Measurements from ENCODE around the gene IFNK. TPM values are rescaled to one million over a fixed set of nuclear protein-coding genes. Genes with fewer than 3 reads are reported as not detected.

Gene IFNK
- total and polyA plus RNA-seq, 2 experiments from 2014 or later: not detected

DNA sequence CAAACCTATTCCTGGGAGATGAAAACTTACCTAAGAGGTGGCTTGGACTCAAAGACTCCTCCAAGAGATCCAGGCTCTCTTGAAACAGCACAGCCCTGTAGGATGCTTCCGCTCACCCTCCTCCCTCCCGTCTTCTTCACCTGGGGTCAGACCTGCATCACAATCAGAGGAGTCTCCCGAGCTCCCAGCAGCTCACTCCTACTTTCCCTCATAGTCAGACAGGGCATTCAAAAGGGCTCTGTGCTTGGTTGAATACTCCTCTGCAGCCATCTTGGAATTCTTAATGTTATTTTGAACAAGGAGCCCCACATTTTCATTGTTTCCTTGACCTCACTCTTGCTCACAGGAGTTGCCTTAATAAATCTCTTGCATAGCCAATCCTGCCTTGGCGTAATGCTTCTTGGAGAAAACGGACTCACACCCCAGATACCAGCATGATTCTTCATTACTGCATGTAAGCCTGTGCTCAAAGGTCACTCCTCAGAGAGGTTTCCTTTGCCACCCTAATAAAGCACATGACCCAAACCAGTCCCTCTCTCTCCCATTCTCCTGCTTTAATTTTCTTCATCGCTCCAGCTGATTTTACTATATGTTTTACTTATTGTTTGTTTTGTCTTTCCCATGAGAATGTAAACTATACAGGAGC, 47.1 kb upstream of the IFNK start:
- H3K4me3 ChIP-seq: no peak overlapping the region
- WGBS (ENCODE audit: low lambda C conversion rate, missing lambda C conversion rate): 88% methylated on average over 6 of the region's 6 CpGs
- no peaks in the 10 kb centered on the region for H3K27me3 ChIP-seq
- H3K9me3 ChIP-seq (ENCODE audit: low read depth): no peaks in the 10 kb centered on the region
- H4K20me1 ChIP-seq (ENCODE audit: insufficient read depth, poor library complexity, severe bottlenecking): no peaks in the 10 kb centered on the region
- peaks cover 34% of the 10 kb centered on the region for H3K79me2 ChIP-seq
- H3K36me3 ChIP-seq (replicated peaks; ENCODE audit: insufficient read depth, low read depth): no peaks in the 10 kb centered on the region
- H3K4me2 ChIP-seq: no peak overlapping the region
- peak; percentile 19 for DNase-seq (ENCODE audit: low spot score)
- H2AFZ ChIP-seq: no peak overlapping the region
- no peaks in the 10 kb centered on the region for H3K9me2 ChIP-seq (replicated peaks; ENCODE audit: insufficient read depth)
- H3K4me1 ChIP-seq (ENCODE audit: insufficient read depth): peaks cover 17% of the 10 kb centered on the region
- TF ChIP-seq, protein P1, sequence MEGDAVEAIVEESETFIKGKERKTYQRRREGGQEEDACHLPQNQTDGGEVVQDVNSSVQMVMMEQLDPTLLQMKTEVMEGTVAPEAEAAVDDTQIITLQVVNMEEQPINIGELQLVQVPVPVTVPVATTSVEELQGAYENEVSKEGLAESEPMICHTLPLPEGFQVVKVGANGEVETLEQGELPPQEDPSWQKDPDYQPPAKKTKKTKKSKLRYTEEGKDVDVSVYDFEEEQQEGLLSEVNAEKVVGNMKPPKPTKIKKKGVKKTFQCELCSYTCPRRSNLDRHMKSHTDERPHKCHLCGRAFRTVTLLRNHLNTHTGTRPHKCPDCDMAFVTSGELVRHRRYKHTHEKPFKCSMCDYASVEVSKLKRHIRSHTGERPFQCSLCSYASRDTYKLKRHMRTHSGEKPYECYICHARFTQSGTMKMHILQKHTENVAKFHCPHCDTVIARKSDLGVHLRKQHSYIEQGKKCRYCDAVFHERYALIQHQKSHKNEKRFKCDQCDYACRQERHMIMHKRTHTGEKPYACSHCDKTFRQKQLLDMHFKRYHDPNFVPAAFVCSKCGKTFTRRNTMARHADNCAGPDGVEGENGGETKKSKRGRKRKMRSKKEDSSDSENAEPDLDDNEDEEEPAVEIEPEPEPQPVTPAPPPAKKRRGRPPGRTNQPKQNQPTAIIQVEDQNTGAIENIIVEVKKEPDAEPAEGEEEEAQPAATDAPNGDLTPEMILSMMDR (IDR thresholded peaks at IDR 0.05; ENCODE audit: poor library complexity): no peak
- TF ChIP-seq EZH2 (IDR thresholded peaks at IDR 0.05; ENCODE audit: borderline replicate concordance) (no peak), EZH2phosphoT487 (IDR thresholded peaks at IDR 0.05; ENCODE audit: low read depth, severe bottlenecking, unreplicated experiment) (no peak)
- peak overlapping the region; percentile 32 for H3K27ac ChIP-seq

DNA sequence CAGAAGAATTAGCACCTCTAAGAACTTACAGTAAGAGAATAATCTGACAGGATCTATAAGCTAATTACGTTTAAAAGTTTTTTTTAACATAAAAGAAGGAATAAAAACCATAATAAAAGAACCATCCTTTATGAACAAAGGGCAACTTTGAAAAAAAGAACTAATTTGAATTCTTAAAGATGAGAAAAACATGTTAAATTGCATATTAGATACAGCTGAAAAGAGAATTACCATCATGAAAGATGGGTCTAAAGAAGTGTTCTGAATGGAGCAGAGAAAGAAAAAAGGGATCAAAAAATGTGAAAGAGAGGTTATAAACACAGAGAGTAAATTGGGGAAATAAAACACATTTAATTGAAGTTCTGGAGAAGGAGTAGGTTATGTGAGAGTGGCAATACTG, 45.8 kb upstream of the IFNK start:
- 100% methylated on average over 1 of the region's 1 CpG for WGBS (ENCODE audit: low lambda C conversion rate, missing lambda C conversion rate)
- Histone ChIP-seq H3K36me3 (replicated peaks; ENCODE audit: insufficient read depth, low read depth) (no peaks in the 10 kb centered on the region), H3K27me3 (no peaks in the 10 kb centered on the region)

GRCh38 chr9:27482709-27483108, 41.4 kb upstream of the IFNK start:
- H3K4me3 ChIP-seq: no peak overlapping the region
- 85% methylated on average over 2 of the region's 2 CpGs for WGBS (ENCODE audit: low lambda C conversion rate, missing lambda C conversion rate)
- no peaks in the 10 kb centered on the region for H3K9me3 ChIP-seq (ENCODE audit: low read depth)
- no peak overlapping the region for H3K4me2 ChIP-seq
- no peaks in the 10 kb centered on the region for H4K20me1 ChIP-seq (ENCODE audit: insufficient read depth, poor library complexity, severe bottlenecking)
- no peak for TF ChIP-seq EZH2 (IDR thresholded peaks at IDR 0.05; ENCODE audit: borderline replicate concordance)
- no peak for TF ChIP-seq EZH2phosphoT487 (IDR thresholded peaks at IDR 0.05; ENCODE audit: low read depth, severe bottlenecking, unreplicated experiment)
- TF ChIP-seq, protein P1 (IDR thresholded peaks at IDR 0.05; ENCODE audit: poor library complexity): no peak
- H2AFZ ChIP-seq: no peak overlapping the region
- H3K27me3 ChIP-seq: no peaks in the 10 kb centered on the region
- peaks cover 12% of the 10 kb centered on the region for H3K4me1 ChIP-seq (ENCODE audit: insufficient read depth)
- H3K36me3 ChIP-seq (replicated peaks; ENCODE audit: insufficient read depth, low read depth): no peaks in the 10 kb centered on the region
- H3K27ac ChIP-seq: no peak overlapping the region
- peaks cover 36% of the 10 kb centered on the region for H3K79me2 ChIP-seq
- no peak for DNase-seq (ENCODE audit: low spot score)
- no peaks in the 10 kb centered on the region for H3K9me2 ChIP-seq (replicated peaks; ENCODE audit: insufficient read depth)

More for the DNA sequence above, 45.8 kb upstream of the IFNK start:
- Histone ChIP-seq H3K9me2 (replicated peaks; ENCODE audit: insufficient read depth) (no peaks in the 10 kb centered on the region), H3K4me1 (ENCODE audit: insufficient read depth) (peaks cover 5% of the 10 kb centered on the region), H3K4me2 (no peak overlapping the region), H3K9me3 (ENCODE audit: low read depth) (no peaks in the 10 kb centered on the region), H4K20me1 (ENCODE audit: insufficient read depth, poor library complexity, severe bottlenecking) (no peaks in the 10 kb centered on the region), H3K4me3 (no peak overlapping the region), H3K79me2 (peaks cover 37% of the 10 kb centered on the region), H3K27ac (no peak overlapping the region), H2AFZ (no peak overlapping the region)
- TF ChIP-seq, protein P1 (IDR thresholded peaks at IDR 0.05; ENCODE audit: poor library complexity): no peak
- TF ChIP-seq EZH2 (IDR thresholded peaks at IDR 0.05; ENCODE audit: borderline replicate concordance): no peak
- no peak for TF ChIP-seq EZH2phosphoT487 (IDR thresholded peaks at IDR 0.05; ENCODE audit: low read depth, severe bottlenecking, unreplicated experiment)
- DNase-seq (ENCODE audit: low spot score): no peak

Data from hepatocyte (in vitro differentiated cells).